ENCODE measurements around the gene PTCD2. TPM values are rescaled to one million over a fixed set of nuclear protein-coding genes. Genes with fewer than 3 reads are reported as not detected.

PTCD2 gene
- total RNA-seq, 4 donors from 2014 or later: 6.7 to 13.2 (median 9.5) TPM

- Histone ChIP-seq H3K27me3 (no peaks in the 10 kb centered on the region), H3K4me1 (peaks cover 14 to 21% of the 10 kb centered on the region in 2 donors), H3K36me3 (no peaks in the 10 kb centered on the region), H3K9me3 (no peaks in the 10 kb centered on the region), H3K27ac (no peak overlapping the region), H3K4me3 (no peak overlapping the region)
- ATAC-seq (no peak), DNase-seq (no peak)
- in situ Hi-C loops (cut with MboI; ENCODE audit: low sequenced_read_pairs in 4 of 4): no loop called here
- intact Hi-C loops (cut with DNase I; ENCODE audit: low total_unique reads): no loop called here
- TF ChIP-seq CTCF (IDR thresholded peaks at IDR 0.05 in 4 of 5, conservative IDR thresholded peaks at IDR 0.05 in 1 of 5) (no peak), POLR2A (IDR thresholded peaks at IDR 0.05) (no peak)
Observed at GRCh38 chr5:72286798-72287197, 33.4 kb upstream of the PTCD2 start.

DNA sequence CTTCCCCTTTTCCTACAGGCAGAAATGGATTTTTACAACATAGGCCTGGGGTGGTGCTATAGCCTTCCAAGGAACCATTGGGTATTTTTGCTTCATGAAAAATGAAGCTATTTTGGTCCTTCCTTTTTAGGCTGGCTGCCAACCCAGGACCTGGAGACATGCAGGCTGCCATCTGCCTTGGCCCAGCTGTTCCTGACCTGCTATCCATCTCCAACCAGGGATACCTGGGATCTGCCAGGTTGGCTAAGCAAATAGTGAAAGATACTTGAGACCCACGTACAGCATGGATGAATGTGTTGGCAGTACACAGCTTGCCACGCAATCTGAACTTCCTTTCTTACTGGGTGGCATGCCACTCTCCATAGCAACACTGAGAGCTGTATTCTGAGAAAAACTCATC, 31.2 kb upstream of the PTCD2 start:
- H3K4me1 ChIP-seq: peaks cover 12 to 13% of the 10 kb centered on the region in 2 donors
- H3K4me3 ChIP-seq: no peak overlapping the region
- in situ Hi-C loops (cut with MboI; ENCODE audit: low sequenced_read_pairs in 4 of 4): no loop called here
- ATAC-seq: peak; percentile 52 to 95
- DNase-seq: peak; percentile 15 to 81
- no peaks in the 10 kb centered on the region for H3K36me3 ChIP-seq
- TF ChIP-seq POLR2A (IDR thresholded peaks at IDR 0.05) (no peak), CTCF (IDR thresholded peaks at IDR 0.05 in 4 of 5, conservative IDR thresholded peaks at IDR 0.05 in 1 of 5) (no peak)
- no peaks in the 10 kb centered on the region for H3K27me3 ChIP-seq
- peak overlapping the region in 1 of 4 donors; percentile 42 for H3K27ac ChIP-seq
- H3K9me3 ChIP-seq: no peaks in the 10 kb centered on the region
- intact Hi-C loops (cut with DNase I; ENCODE audit: low total_unique reads): no loop called here

GRCh38 chr5:72290356-72291133, 29.6 kb upstream of the PTCD2 start:
- intact Hi-C loops (cut with DNase I; ENCODE audit: low total_unique reads): no loop called here
- Histone ChIP-seq H3K36me3 (no peaks in the 10 kb centered on the region), H3K4me1 (peaks cover 12 to 13% of the 10 kb centered on the region in 2 donors), H3K4me3 (no peak overlapping the region), H3K27me3 (no peaks in the 10 kb centered on the region), H3K9me3 (no peaks in the 10 kb centered on the region), H3K27ac (no peak overlapping the region)
- in situ Hi-C loops (cut with MboI; ENCODE audit: low sequenced_read_pairs in 4 of 4): no loop called here
- ATAC-seq: no peak
- DNase-seq: no peak
- no peak for TF ChIP-seq POLR2A (IDR thresholded peaks at IDR 0.05)
- TF ChIP-seq CTCF (IDR thresholded peaks at IDR 0.05 in 4 of 5, conservative IDR thresholded peaks at IDR 0.05 in 1 of 5): no peak

DNA sequence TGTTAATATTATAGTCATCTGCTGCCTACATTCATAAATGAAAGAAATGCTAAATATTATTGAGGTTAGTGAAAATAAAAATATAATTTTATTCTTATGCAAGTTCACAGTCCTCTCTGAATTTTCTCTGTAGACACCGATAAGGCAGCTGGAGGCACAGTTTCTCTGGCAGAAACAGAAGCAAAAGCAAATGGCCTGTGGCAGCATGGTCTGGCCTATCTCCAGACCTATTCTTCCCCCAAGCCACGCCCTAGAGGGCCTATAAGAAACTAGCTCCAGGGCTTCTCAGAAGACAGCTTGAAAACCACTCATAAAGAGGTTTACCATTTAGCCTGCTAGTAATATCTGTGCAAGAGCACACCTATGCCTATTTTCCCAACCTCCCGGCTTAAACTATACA, 28.6 kb upstream of the PTCD2 start:
- TF ChIP-seq CTCF (IDR thresholded peaks at IDR 0.05 in 4 of 5, conservative IDR thresholded peaks at IDR 0.05 in 1 of 5) (no peak), POLR2A (IDR thresholded peaks at IDR 0.05) (no peak)
- Histone ChIP-seq H3K27me3 (no peaks in the 10 kb centered on the region), H3K9me3 (no peaks in the 10 kb centered on the region), H3K27ac (no peak overlapping the region), H3K36me3 (no peaks in the 10 kb centered on the region), H3K4me1 (peaks cover 12 to 13% of the 10 kb centered on the region in 2 donors), H3K4me3 (no peak overlapping the region)
- in situ Hi-C loops (cut with MboI; ENCODE audit: low sequenced_read_pairs in 4 of 4): no loop called here
- DNase-seq (no peak), ATAC-seq (no peak)
- intact Hi-C loops (cut with DNase I; ENCODE audit: low total_unique reads): no loop called here
